OCI-LY7 (cell line): ENCODE results near the gene NOMO2.
"Not testable (repeated sequence)": the region's sequence is repeated elsewhere in the genome, so short reads cannot be mapped to it uniquely, and the experiment has no call there.

Experiments
- CTCF ChIP-seq: fragments of 200-600 bp; sonication (generic); conservative IDR thresholded peaks from 2 replicates; pipeline ENCODE4 v1.5.1; 2014; ENCODE audit warnings: mild to moderate bottlenecking, antibody characterized with exemption, low read length, moderate library complexity, mixed read lengths
- EZH2phosphoT487 ChIP-seq: fragments of 200-600 bp; sonication (generic); IDR thresholded peaks from 2 replicates; pipeline ENCODE4 v1.6.1; 2018; ENCODE audit warnings: low read depth, borderline replicate concordance, mild to moderate bottlenecking, mixed run types, antibody characterized with exemption, low read length, moderate library complexity, mixed read lengths

GRCh38 chr16:18603572-18604246 lies 41.8 kb upstream of the NOMO2 start:
- TF ChIP-seq EZH2phosphoT487, CTCF: not testable (repeated sequence)
